Measurements from ENCODE around the gene TPST2. TPM values are rescaled to one million over a fixed set of nuclear protein-coding genes. Genes with fewer than 3 reads are reported as not detected.

The TPST2 gene
- total RNA-seq, 1 experiment from 2014 or later = 7.0 TPM

- intact Hi-C loops (cut with micrococcal nuclease) = no loop called here
- no TSS peak for BruUV-seq (replicated peaks)
- CTCF ChIA-PET = interaction anchor here (0.6 kb wide), 1 partner anchor 12 kb away, joined by 3 read pairs; no protein-coding TSS in a partner anchor
- POLR2A ChIA-PET = no interaction called here
- Mint-ChIP-seq H3K27me3 (ENCODE audit: insufficient read depth, unreplicated experiment) (peaks cover 27% of the 10 kb centered on the region), H3K9me3 (ENCODE audit: unreplicated experiment) (no peaks in the 10 kb centered on the region), H3K4me1 (ENCODE audit: insufficient read depth, unreplicated experiment) (peaks cover 1% of the 10 kb centered on the region), H3K4me3 (ENCODE audit: unreplicated experiment) (no peak overlapping the region), H3K27ac (ENCODE audit: low read depth, unreplicated experiment) (no peak overlapping the region), H3K36me3 (ENCODE audit: insufficient read depth, unreplicated experiment) (no peaks in the 10 kb centered on the region)
- DNase-seq (ENCODE audit: unreplicated experiment) = no peak
- TF ChIP-seq CTCF (IDR thresholded peaks at IDR 0.05; ENCODE audit: unreplicated experiment) = no peak
Measured at GRCh38 chr22:26632422-26633155, 42.7 kb upstream of the TPST2 start.

GRCh38 chr22:26631282-26631681, 41.4 kb upstream of the TPST2 start:
- peaks cover 7% of the 10 kb centered on the region for H3K4me1 Mint-ChIP-seq (ENCODE audit: insufficient read depth, unreplicated experiment)

GRCh38 chr22:26629988-26630761, 40.2 kb upstream of the TPST2 start:
- no TSS peak for BruUV-seq (replicated peaks)
- Mint-ChIP-seq H3K27me3 (ENCODE audit: insufficient read depth, unreplicated experiment) (peaks cover 22% of the 10 kb centered on the region), H3K9me3 (ENCODE audit: unreplicated experiment) (no peaks in the 10 kb centered on the region), H3K4me1 (ENCODE audit: insufficient read depth, unreplicated experiment) (peaks cover 7% of the 10 kb centered on the region), H3K27ac (ENCODE audit: low read depth, unreplicated experiment) (no peak overlapping the region), H3K36me3 (ENCODE audit: insufficient read depth, unreplicated experiment) (no peaks in the 10 kb centered on the region), H3K4me3 (ENCODE audit: unreplicated experiment) (no peak overlapping the region)
- intact Hi-C loops (cut with micrococcal nuclease) = no loop called here
- CTCF ChIA-PET = interaction anchor here (0.7 to 1.2 kb wide), 2 partner anchors 59 to 1660 kb away, joined by 3 to 4 read pairs; no protein-coding TSS in a partner anchor
- no peak for TF ChIP-seq CTCF (IDR thresholded peaks at IDR 0.05; ENCODE audit: unreplicated experiment)
- POLR2A ChIA-PET = no interaction called here
- no peak for DNase-seq (ENCODE audit: unreplicated experiment)

More at GRCh38 chr22:26631282-26631681, 41.4 kb upstream of the TPST2 start:
- BruUV-seq (replicated peaks) = no TSS peak
- CTCF ChIA-PET = no interaction called here
- no peaks in the 10 kb centered on the region for H3K9me3 Mint-ChIP-seq (ENCODE audit: unreplicated experiment)
- no peaks in the 10 kb centered on the region for H3K36me3 Mint-ChIP-seq (ENCODE audit: insufficient read depth, unreplicated experiment)
- no peak for TF ChIP-seq CTCF (IDR thresholded peaks at IDR 0.05; ENCODE audit: unreplicated experiment)
- no peak overlapping the region for H3K27ac Mint-ChIP-seq (ENCODE audit: low read depth, unreplicated experiment)
- intact Hi-C loops (cut with micrococcal nuclease) = no loop called here
- POLR2A ChIA-PET = interaction anchor here (0.6 kb wide), 1 partner anchor 43 kb away, joined by 3 read pairs; no protein-coding TSS in a partner anchor
- H3K27me3 Mint-ChIP-seq (ENCODE audit: insufficient read depth, unreplicated experiment) = peaks cover 27% of the 10 kb centered on the region
- H3K4me3 Mint-ChIP-seq (ENCODE audit: unreplicated experiment) = no peak overlapping the region
- DNase-seq (ENCODE audit: unreplicated experiment) = no peak

- Mint-ChIP-seq H3K4me3 (ENCODE audit: unreplicated experiment) (no peak overlapping the region), H3K4me1 (ENCODE audit: insufficient read depth, unreplicated experiment) (peaks cover 7% of the 10 kb centered on the region), H3K27me3 (ENCODE audit: insufficient read depth, unreplicated experiment) (no peaks in the 10 kb centered on the region), H3K27ac (ENCODE audit: low read depth, unreplicated experiment) (no peak overlapping the region), H3K9me3 (ENCODE audit: unreplicated experiment) (no peaks in the 10 kb centered on the region), H3K36me3 (ENCODE audit: insufficient read depth, unreplicated experiment) (no peaks in the 10 kb centered on the region)
- no TSS peak for BruUV-seq (replicated peaks)
- no peak for TF ChIP-seq CTCF (IDR thresholded peaks at IDR 0.05; ENCODE audit: unreplicated experiment)
- intact Hi-C loops (cut with micrococcal nuclease) = no loop called here
- CTCF ChIA-PET = interaction anchor here (0.5 to 0.6 kb wide), 2 partner anchors 52 to 223 kb away, joined by 3 read pairs; no protein-coding TSS in a partner anchor
- POLR2A ChIA-PET = no interaction called here
- DNase-seq (ENCODE audit: unreplicated experiment) = no peak
Measured at GRCh38 chr22:26624803-26625202, 34.9 kb upstream of the TPST2 start.
